Thyroid gland (tissue), 4 donors: ENCODE results near the gene INPP5D.

Source experiments
- POLR2A ChIP-seq, 2 donors: fragments of 450-650 bp; IDR thresholded peaks; one replicate each; pipeline ENCODE4 v1.6.1; 2017; ENCODE audit warnings: antibody characterized with exemption in 2 of 2, mild to moderate bottlenecking in 2 of 2, moderate library complexity in 1 of 2
- TF ChIP-seq, protein P1 (sequence below), 6 experiments: fragments of 200-600 bp in 3 of 6; fragments of 450-650 bp in 3 of 6; sonication (generic) in 3 of 6; IDR thresholded peaks; one replicate each; pipeline ENCODE4 v1.5.1; 2016 to 2019; ENCODE audit warnings: antibody characterized with exemption in 6 of 6, mild to moderate bottlenecking in 2 of 6, inconsistent platforms in 1 of 6, moderate library complexity in 1 of 6

DNA sequence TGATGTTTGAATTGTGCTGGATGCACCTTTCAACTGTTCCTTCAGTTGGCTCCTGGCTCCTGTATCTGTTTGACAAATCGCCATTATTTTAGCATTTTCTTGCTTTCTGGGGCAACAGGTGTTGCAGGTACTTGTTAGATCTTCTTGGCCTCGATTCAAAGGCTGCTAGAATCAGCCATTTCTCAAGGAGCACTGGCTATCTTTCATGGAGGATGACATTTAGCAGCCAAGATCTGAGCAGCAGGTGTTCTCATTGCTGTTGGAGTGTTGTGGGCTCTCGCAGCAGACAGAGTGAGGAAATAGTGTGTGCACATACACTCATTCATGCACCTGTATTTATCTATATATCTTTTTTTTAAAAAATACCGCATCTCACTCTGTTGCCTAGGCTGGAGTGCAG, 52.2 kb downstream of the INPP5D start:
- TF ChIP-seq, protein P1, sequence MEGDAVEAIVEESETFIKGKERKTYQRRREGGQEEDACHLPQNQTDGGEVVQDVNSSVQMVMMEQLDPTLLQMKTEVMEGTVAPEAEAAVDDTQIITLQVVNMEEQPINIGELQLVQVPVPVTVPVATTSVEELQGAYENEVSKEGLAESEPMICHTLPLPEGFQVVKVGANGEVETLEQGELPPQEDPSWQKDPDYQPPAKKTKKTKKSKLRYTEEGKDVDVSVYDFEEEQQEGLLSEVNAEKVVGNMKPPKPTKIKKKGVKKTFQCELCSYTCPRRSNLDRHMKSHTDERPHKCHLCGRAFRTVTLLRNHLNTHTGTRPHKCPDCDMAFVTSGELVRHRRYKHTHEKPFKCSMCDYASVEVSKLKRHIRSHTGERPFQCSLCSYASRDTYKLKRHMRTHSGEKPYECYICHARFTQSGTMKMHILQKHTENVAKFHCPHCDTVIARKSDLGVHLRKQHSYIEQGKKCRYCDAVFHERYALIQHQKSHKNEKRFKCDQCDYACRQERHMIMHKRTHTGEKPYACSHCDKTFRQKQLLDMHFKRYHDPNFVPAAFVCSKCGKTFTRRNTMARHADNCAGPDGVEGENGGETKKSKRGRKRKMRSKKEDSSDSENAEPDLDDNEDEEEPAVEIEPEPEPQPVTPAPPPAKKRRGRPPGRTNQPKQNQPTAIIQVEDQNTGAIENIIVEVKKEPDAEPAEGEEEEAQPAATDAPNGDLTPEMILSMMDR (IDR thresholded peaks at IDR 0.05): no peak
- no peak for TF ChIP-seq POLR2A (IDR thresholded peaks at IDR 0.05)
